B cell (primary cell): Measurements from ENCODE around the gene IL19. TPM values are rescaled to one million over a fixed set of nuclear protein-coding genes. Genes with fewer than 3 reads are reported as not detected.

Experiments
- ATAC-seq: fragments of 200-7000 bp; cut with Tn5 transposase; one replicate; pipeline ENCODE4 v1.10.0; 2021; ENCODE audit warnings: low read depth, mild to moderate bottlenecking, moderate number of reproducible peaks, moderate library complexity
- CTCF ChIA-PET: fragments of 350-600 bp; sonication (Branson Sonifier 250); formaldehyde crosslinking; loops from one replicate; lab custom pipeline; 2021; ENCODE audit warnings: antibody characterized with exemption, inconsistent platforms; lab: Charles Lee
- POLR2A ChIA-PET: fragments of 350-600 bp; sonication (Branson Sonifier 250); formaldehyde crosslinking; loops from one replicate; lab custom pipeline; 2021; ENCODE audit warnings: antibody characterized with exemption; lab: Charles Lee
- DNase-seq: peaks from one replicate; pipeline ENCODE4 v3.0.0; 2013
- H2AFZ ChIP-seq: 2 replicates; pipeline ENCODE4 v1.6.1; 2012; ENCODE audit warnings: mild to moderate bottlenecking, low read depth, low read length; ENCODE audit not compliant: insufficient read depth, poor library complexity, severe bottlenecking
- H3K27ac ChIP-seq, 2 donors: 1 replicate in 1 of 2; 2 replicates in 1 of 2; pipeline ENCODE4 v1.5.1; 2012 to 2013; ENCODE audit warnings: low read length in 2 of 2, mild to moderate bottlenecking in 2 of 2, moderate library complexity in 1 of 2
- H3K27me3 ChIP-seq, 4 experiments: fragments of 200-600 bp in 1 of 4; sonication (generic) in 1 of 4; replicated peaks in 1 of 4; 1 replicate in 2 of 4; 2 replicates in 2 of 4; pipeline versions ENCODE4 v1.6.1 to v1.7.0; 2013 to 2016; ENCODE audit warnings: low read length in 3 of 4, mild to moderate bottlenecking in 2 of 4, mixed read lengths in 1 of 4, moderate library complexity in 1 of 4; ENCODE audit not compliant: insufficient read depth in 4 of 4, control insufficient read depth in 3 of 4; ENCODE audit errors: control extremely low read depth in 1 of 4
- H3K36me3 ChIP-seq, 2 experiments: replicated peaks in 1 of 2; 1 replicate in 1 of 2; 2 replicates in 1 of 2; pipeline versions ENCODE4 v1.6.1 to v1.7.1; 2013; ENCODE audit warnings: low read length in 1 of 2; ENCODE audit not compliant: insufficient read depth in 2 of 2, control insufficient read depth in 1 of 2; ENCODE audit errors: control extremely low read depth in 1 of 2, extremely low read depth in 1 of 2
- H3K4me1 ChIP-seq, 2 donors: fragments of 200-600 bp in 1 of 2; sonication (generic) in 1 of 2; 1 replicate in 1 of 2; 2 replicates in 1 of 2; pipeline versions ENCODE4 v1.5.1 to v1.6.1; 2013 to 2017; ENCODE audit warnings: low read length in 2 of 2; ENCODE audit not compliant: control insufficient read depth in 2 of 2, insufficient read depth in 2 of 2
- H3K4me2 ChIP-seq: replicated peaks from 2 replicates; pipeline ENCODE3; 2012; ENCODE audit warnings: mild to moderate bottlenecking, low read depth, low read length; ENCODE audit not compliant: poor library complexity, severe bottlenecking
- H3K4me3 ChIP-seq, 5 experiments: fragments of 200-600 bp in 1 of 5; sonication (generic) in 1 of 5; 1 replicate in 3 of 5; 2 replicates in 2 of 5; pipeline versions ENCODE4 v1.5.1 to v1.7.0; 2011 to 2016; ENCODE audit warnings: low read length in 4 of 5, mild to moderate bottlenecking in 4 of 5, low read depth in 2 of 5, control low read depth in 1 of 5, moderate library complexity in 1 of 5; ENCODE audit not compliant: insufficient read depth in 1 of 5; ENCODE audit errors: control extremely low read depth in 1 of 5, extremely low read depth in 1 of 5
- H3K79me2 ChIP-seq: fragments of 200-600 bp; sonication (generic); one replicate; pipeline ENCODE4 v1.6.0; 2016; ENCODE audit warnings: low read length; ENCODE audit not compliant: control insufficient read depth, insufficient read depth
- H3K9ac ChIP-seq: fragments of 200-600 bp; sonication (generic); 2 replicates; pipeline ENCODE4 v1.6.1; 2017; ENCODE audit warnings: mild to moderate bottlenecking, low read length, moderate library complexity
- H3K9me3 ChIP-seq, 3 donors: one replicate each; pipeline versions ENCODE4 v1.6.1 to v1.7.1; 2013; ENCODE audit warnings: low read length in 2 of 3; ENCODE audit not compliant: control insufficient read depth in 2 of 3, insufficient read depth in 1 of 3; ENCODE audit errors: control extremely low read depth in 1 of 3
- H4K20me1 ChIP-seq: 2 replicates; pipeline ENCODE4 v1.6.0; 2012; ENCODE audit warnings: mild to moderate bottlenecking, low read length; ENCODE audit not compliant: insufficient read depth, control insufficient read depth, poor library complexity, severe bottlenecking
- H3K27ac Mint-ChIP-seq: one replicate; pipeline ENCODE4 v1.8.0; 2021; ENCODE audit warnings: mixed read lengths
- H3K27me3 Mint-ChIP-seq: one replicate; pipeline ENCODE4 v1.8.0; 2021; ENCODE audit warnings: mixed read lengths
- H3K4me1 Mint-ChIP-seq: one replicate; pipeline ENCODE4 v1.8.0; 2021; ENCODE audit warnings: mixed read lengths
- H3K4me3 Mint-ChIP-seq: one replicate; pipeline ENCODE4 v1.8.0; 2021; ENCODE audit warnings: mixed read lengths
- H3K9me3 Mint-ChIP-seq: one replicate; pipeline ENCODE4 v1.8.0; 2022; ENCODE audit warnings: mixed read lengths; ENCODE audit not compliant: insufficient read depth
- EZH2 ChIP-seq: IDR thresholded peaks from 2 replicates; pipeline ENCODE4 v1.6.1; 2012; ENCODE audit warnings: borderline replicate concordance, low read depth, mild to moderate bottlenecking, moderate library complexity, low read length; ENCODE audit not compliant: insufficient read depth, poor library complexity, severe bottlenecking
- WGBS: methylation state at CpG from one replicate; pipeline ENCODE4 v1.1.5; 2013; ENCODE audit warnings: missing lambda C conversion rate; ENCODE audit not compliant: insufficient coverage; 5-methylcytosine and 5-hydroxymethylcytosine counted together
- intact Hi-C: fragments of 100-400 bp; cut with micrococcal nuclease; formaldehyde crosslinking; loops from one replicate; pipeline ENCODE4 v1.10.0; 2022
- polyA plus RNA-seq: library from polyadenylated mRNA; depleted of rRNA; stranded (reverse); fragments of >200 nt; gene quantifications from 2 replicates; pipeline ENCODE4 v1.2.3, GENCODE V29; 2012
- total RNA-seq, 2 donors: library from RNA; stranded (reverse); fragments of 120-200 nt in 1 of 2; gene quantifications; 1 replicate in 1 of 2; 2 replicates in 1 of 2; pipeline versions ENCODE4 v1.2.3 to v1.2.4, GENCODE V29; 2013 to 2022
- TF ChIP-seq, protein P1 (sequence below): fragments of 200-600 bp; IDR thresholded peaks from one replicate; pipeline ENCODE4 v1.8.0; 2022; ENCODE audit warnings: antibody characterized with exemption, mild to moderate bottlenecking

Gene IL19
- total and polyA plus RNA-seq, 2 donors (not counting 1 experiment from before 2014, with no cell fraction given): 0.27 TPM; not detected in 1

GRCh38 chr1:206783506-206783905 is 12.9 kb downstream of the IL19 start:
- Histone ChIP-seq H3K27ac (no peak overlapping the region), H2AFZ (no peak overlapping the region), H3K4me3 (no peak overlapping the region), H3K4me1 (peaks cover 66% of the 10 kb centered on the region in 2 donors), H3K4me2 (no peak overlapping the region), H4K20me1 (no peaks in the 10 kb centered on the region), H3K27me3 (no peaks in the 10 kb centered on the region), H3K79me2 (no peaks in the 10 kb centered on the region), H3K36me3 (no peaks in the 10 kb centered on the region), H3K9me3 (no peaks in the 10 kb centered on the region), H3K9ac (no peak overlapping the region)
- TF ChIP-seq EZH2: no peak
- TF ChIP-seq, protein P1, sequence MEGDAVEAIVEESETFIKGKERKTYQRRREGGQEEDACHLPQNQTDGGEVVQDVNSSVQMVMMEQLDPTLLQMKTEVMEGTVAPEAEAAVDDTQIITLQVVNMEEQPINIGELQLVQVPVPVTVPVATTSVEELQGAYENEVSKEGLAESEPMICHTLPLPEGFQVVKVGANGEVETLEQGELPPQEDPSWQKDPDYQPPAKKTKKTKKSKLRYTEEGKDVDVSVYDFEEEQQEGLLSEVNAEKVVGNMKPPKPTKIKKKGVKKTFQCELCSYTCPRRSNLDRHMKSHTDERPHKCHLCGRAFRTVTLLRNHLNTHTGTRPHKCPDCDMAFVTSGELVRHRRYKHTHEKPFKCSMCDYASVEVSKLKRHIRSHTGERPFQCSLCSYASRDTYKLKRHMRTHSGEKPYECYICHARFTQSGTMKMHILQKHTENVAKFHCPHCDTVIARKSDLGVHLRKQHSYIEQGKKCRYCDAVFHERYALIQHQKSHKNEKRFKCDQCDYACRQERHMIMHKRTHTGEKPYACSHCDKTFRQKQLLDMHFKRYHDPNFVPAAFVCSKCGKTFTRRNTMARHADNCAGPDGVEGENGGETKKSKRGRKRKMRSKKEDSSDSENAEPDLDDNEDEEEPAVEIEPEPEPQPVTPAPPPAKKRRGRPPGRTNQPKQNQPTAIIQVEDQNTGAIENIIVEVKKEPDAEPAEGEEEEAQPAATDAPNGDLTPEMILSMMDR: no peak
- CTCF ChIA-PET: interaction anchor here (1.2 to 3.7 kb wide), 6 partner anchors 13 to 57 kb away, joined by 3 to 14 read pairs (median 6); partner anchors contain the start of gene IL19
- no peak for DNase-seq
- no peak for ATAC-seq
- no peaks in the 10 kb centered on the region for H3K9me3 Mint-ChIP-seq
- H3K4me1 Mint-ChIP-seq: peaks cover 55% of the 10 kb centered on the region
- POLR2A ChIA-PET: interaction anchor here (1.7 kb wide), 1 partner anchor 11 kb away, joined by 6 read pairs; the partner anchor contains the start of gene IL10
- no peak overlapping the region for H3K27ac Mint-ChIP-seq
- WGBS: 92% methylated on average over 4 of the region's 7 CpGs
- H3K27me3 Mint-ChIP-seq: no peaks in the 10 kb centered on the region
- no peak overlapping the region for H3K4me3 Mint-ChIP-seq
- intact Hi-C loops: no loop called here

- Histone ChIP-seq H3K27me3 (no peaks in the 10 kb centered on the region), H3K9ac (no peak overlapping the region), H3K4me2 (peak overlapping the region; percentile 46), H3K4me3 (no peak overlapping the region), H3K36me3 (no peaks in the 10 kb centered on the region), H3K9me3 (no peaks in the 10 kb centered on the region), H3K79me2 (no peaks in the 10 kb centered on the region), H3K27ac (no peak overlapping the region), H3K4me1 (peaks cover 56% of the 10 kb centered on the region in 2 donors), H2AFZ (peak overlapping the region; percentile 1), H4K20me1 (no peaks in the 10 kb centered on the region)
- ATAC-seq (peak; percentile 64), DNase-seq (peak; percentile 78)
- Mint-ChIP-seq H3K4me1 (peaks cover 61% of the 10 kb centered on the region), H3K27me3 (no peaks in the 10 kb centered on the region), H3K27ac (peak overlapping the region; percentile 94), H3K4me3 (peak overlapping the region; percentile 85), H3K9me3 (no peaks in the 10 kb centered on the region)
- TF ChIP-seq, protein P1: no peak
- TF ChIP-seq EZH2: no peak
- CTCF ChIA-PET: interaction anchor here (1.2 to 3.8 kb wide), 5 partner anchors 14 to 43 kb away, joined by 3 to 36 read pairs (median 8); partner anchors contain the start of gene IL19
- 50% methylated on average over 7 of the region's 17 CpGs for WGBS
- intact Hi-C loops: loop anchor here (1.0 to 2.0 kb wide), 3 partner anchors 9 to 19 kb away; partner anchors contain the start of gene IL19
- POLR2A ChIA-PET: no interaction called here
These were observed 13.9 kb downstream of the IL19 start for GRCh38 chr1:206784471-206784903.
